ENCODE results near the gene LYSET. TPM values are rescaled to one million over a fixed set of nuclear protein-coding genes. Genes with fewer than 3 reads are reported as not detected.

The LYSET gene
- total and polyA plus RNA-seq, 2 of the 4 experiments (the other 2 are of a cell fraction): 6.3 to 10.2 TPM

DNA sequence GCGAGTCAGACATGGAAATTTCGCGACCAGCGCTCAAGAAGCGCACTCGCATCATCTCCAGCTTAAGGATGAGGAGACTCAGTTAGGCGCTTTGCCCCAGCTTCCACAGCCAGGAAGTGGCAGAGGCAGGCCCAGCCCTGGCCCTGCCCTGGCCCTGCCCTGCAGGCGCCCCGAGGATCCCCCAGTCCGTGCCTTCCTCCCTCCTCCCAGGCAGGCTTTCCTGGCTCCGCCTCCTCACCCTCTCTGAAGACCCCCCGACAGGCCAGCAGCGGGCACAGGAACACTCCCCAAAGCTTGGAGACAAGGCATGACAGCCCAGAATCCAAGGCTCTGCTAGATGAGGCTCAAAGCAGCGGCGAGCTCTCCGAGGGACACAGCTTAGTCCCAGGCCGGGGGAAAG lies 47.0 kb downstream of the LYSET start:
- dilution Hi-C loops (cut with HindIII; ENCODE audit: low sequenced_read_pairs, unreplicated experiment): no loop called here
- POLR2A ChIA-PET (ENCODE audit: unreplicated experiment): interaction anchor here (0.6 kb wide), 1 partner anchor 33 kb away, joined by 3 read pairs; no protein-coding TSS in a partner anchor
- Histone ChIP-seq H3K14ac (replicated peaks; ENCODE audit: low read depth, low read length) (no peak overlapping the region), H3K79me1 (ENCODE audit: low read depth in 1 of 2, low read length in 2 of 2) (no peaks in the 10 kb centered on the region), H2BK20ac (ENCODE audit: low read depth, low read length) (no peak overlapping the region), H3K9ac (ENCODE audit: low read depth, low read length) (no peak overlapping the region), H4K8ac (ENCODE audit: low read depth in 2 of 2, low read length in 2 of 2) (peak overlapping the region in 1 of 2 experiments; percentile 46; a peak in 2 of 4 replicates), H3K4me1 (ENCODE audit: control insufficient read depth, insufficient read depth, low read length) (peaks cover 2% of the 10 kb centered on the region; the same call in 1 of the 2 replicates), H3K9me1 (ENCODE audit: insufficient read depth, low read length) (peaks cover 13% of the 10 kb centered on the region; the same call in 1 of the 2 replicates), H4K20me1 (ENCODE audit: insufficient read depth, low read length) (no peaks in the 10 kb centered on the region), H4K91ac (ENCODE audit: insufficient read depth, low read depth, low read length) (no peak overlapping the region), H2AK5ac (ENCODE audit: low read depth, low read length) (no peak overlapping the region), H2AK9ac (replicated peaks; ENCODE audit: low read depth, low read length, poor library complexity) (no peak overlapping the region), H3K4me3 (ENCODE audit: insufficient read depth, low read depth, low read length) (no peak overlapping the region), H2BK120ac (ENCODE audit: low read depth, low read length) (no peak overlapping the region), H2BK5ac (ENCODE audit: low read depth, low read length, poor library complexity, severe bottlenecking) (no peak overlapping the region), H3K27me3 (ENCODE audit: control insufficient read depth, insufficient read depth, low read length) (no peaks in the 10 kb centered on the region), H4K5ac (ENCODE audit: low read depth, low read length) (no peak overlapping the region), H3K23ac (ENCODE audit: low read depth, low read length) (no peak overlapping the region), H3K4me2 (ENCODE audit: low read depth, low read length) (peak overlapping the region; percentile 94; the same call in 1 of the 2 replicates), H3K9me3 (ENCODE audit: control insufficient read depth, insufficient read depth, low read length) (no peaks in the 10 kb centered on the region), H2AFZ (replicated peaks; ENCODE audit: low read length, poor library complexity) (peak overlapping the region; percentile 97), H3K27ac (ENCODE audit: insufficient read depth, low read length) (no peak overlapping the region), H2BK15ac (ENCODE audit: low read depth, low read length) (no peak overlapping the region), H3K56ac (ENCODE audit: extremely low read depth, insufficient read depth, low read length) (no peak overlapping the region), H3K18ac (ENCODE audit: low read depth, low read length) (no peak overlapping the region), H3K4ac (ENCODE audit: low read depth, low read length) (no peak overlapping the region), H3K36me3 (ENCODE audit: control insufficient read depth, insufficient read depth, low read length) (peaks cover 6% of the 10 kb centered on the region)
- DNase-seq (no peak), ATAC-seq (ENCODE audit: low read depth) (no peak)
- 62% methylated on average over 3 of the region's 17 CpGs; no CpG with 5 or more reads in 1 of the 2 experiments for WGBS, 2 experiments (ENCODE audit: extremely low coverage in 2 of 2, insufficient read length in 1 of 2)
- CTCF ChIA-PET: interaction anchor here (1.5 kb wide), 1 partner anchor 25 kb away, joined by 3 read pairs; the partner anchor contains the start of genes GON7 and UBR7
- in situ Hi-C loops (cut with MboI; ENCODE audit: low sequenced_read_pairs): no loop called here
- no peak for TF ChIP-seq FOS (IDR thresholded peaks at IDR 0.05; ENCODE audit: low read depth, low read length)
- TF ChIP-seq NFE2L2 (IDR thresholded peaks at IDR 0.05; ENCODE audit: low read depth, low read length): no peak
- TF ChIP-seq CEBPB (IDR thresholded peaks at IDR 0.05; ENCODE audit: low read depth, low read length): no peak
- TF ChIP-seq BHLHE40 (IDR thresholded peaks at IDR 0.05; ENCODE audit: low read depth, low read length): no peak
- no peak for TF ChIP-seq CHD1 (IDR thresholded peaks at IDR 0.05; ENCODE audit: low read depth, low read length)
- no peak for TF ChIP-seq SMC3 (IDR thresholded peaks at IDR 0.05; ENCODE audit: low read depth, low read length)
- no peak for TF ChIP-seq POLR2A (IDR thresholded peaks at IDR 0.05; ENCODE audit: low read depth, low read length)
- TF ChIP-seq USF2 (IDR thresholded peaks at IDR 0.05; ENCODE audit: low read depth, low read length): no peak
- no peak for TF ChIP-seq RCOR1 (IDR thresholded peaks at IDR 0.05; ENCODE audit: insufficient replicate concordance, low read length)
- no peak for TF ChIP-seq ELK1 (IDR thresholded peaks at IDR 0.05; ENCODE audit: borderline replicate concordance, low read depth, low read length)
- TF ChIP-seq MXI1 (IDR thresholded peaks at IDR 0.05; ENCODE audit: borderline replicate concordance, low read depth, low read length): no peak
- TF ChIP-seq, protein P1, sequence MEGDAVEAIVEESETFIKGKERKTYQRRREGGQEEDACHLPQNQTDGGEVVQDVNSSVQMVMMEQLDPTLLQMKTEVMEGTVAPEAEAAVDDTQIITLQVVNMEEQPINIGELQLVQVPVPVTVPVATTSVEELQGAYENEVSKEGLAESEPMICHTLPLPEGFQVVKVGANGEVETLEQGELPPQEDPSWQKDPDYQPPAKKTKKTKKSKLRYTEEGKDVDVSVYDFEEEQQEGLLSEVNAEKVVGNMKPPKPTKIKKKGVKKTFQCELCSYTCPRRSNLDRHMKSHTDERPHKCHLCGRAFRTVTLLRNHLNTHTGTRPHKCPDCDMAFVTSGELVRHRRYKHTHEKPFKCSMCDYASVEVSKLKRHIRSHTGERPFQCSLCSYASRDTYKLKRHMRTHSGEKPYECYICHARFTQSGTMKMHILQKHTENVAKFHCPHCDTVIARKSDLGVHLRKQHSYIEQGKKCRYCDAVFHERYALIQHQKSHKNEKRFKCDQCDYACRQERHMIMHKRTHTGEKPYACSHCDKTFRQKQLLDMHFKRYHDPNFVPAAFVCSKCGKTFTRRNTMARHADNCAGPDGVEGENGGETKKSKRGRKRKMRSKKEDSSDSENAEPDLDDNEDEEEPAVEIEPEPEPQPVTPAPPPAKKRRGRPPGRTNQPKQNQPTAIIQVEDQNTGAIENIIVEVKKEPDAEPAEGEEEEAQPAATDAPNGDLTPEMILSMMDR (conservative IDR thresholded peaks at IDR 0.05; ENCODE audit: low read depth, low read length): no peak
- intact Hi-C loops (cut with micrococcal nuclease): no loop called here
- no TSS peak for BruUV-seq (replicated peaks)

Data from IMR-90 (cell line).